GM19438 (cell line): ENCODE measurements around the gene TMEM233.
"Not testable (repeated sequence)": the region's sequence is repeated elsewhere in the genome, so short reads cannot be mapped to it uniquely, and the experiment has no call there.

Experiments used
- ATAC-seq: cut with Tn5 transposase; IDR thresholded peaks from one replicate; pipeline ENCODE4 v1.9.1; 2021; ENCODE audit warnings: low read depth; ENCODE audit not compliant: unreplicated experiment

Gene TMEM233

DNA sequence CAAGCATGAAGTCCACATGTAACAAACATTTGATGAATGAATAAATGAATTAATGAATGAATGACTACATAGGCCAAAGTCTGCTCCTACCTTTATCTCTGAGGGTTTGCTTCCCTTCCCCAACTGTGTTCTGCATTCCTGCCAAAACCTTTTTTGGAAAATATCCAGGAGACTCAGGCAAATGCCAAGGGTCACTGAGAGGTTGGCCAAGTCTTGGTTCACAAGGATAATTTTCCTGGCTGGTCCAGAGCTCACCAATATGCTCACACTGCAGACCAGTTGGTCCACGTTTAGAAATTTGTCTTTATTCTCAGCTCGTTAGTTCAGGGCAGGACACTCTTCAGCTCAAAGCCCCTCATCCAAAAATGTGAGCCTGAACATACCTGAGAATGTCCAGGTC is 10.2 kb downstream of the TMEM233 start:
- ATAC-seq = no peak

DNA sequence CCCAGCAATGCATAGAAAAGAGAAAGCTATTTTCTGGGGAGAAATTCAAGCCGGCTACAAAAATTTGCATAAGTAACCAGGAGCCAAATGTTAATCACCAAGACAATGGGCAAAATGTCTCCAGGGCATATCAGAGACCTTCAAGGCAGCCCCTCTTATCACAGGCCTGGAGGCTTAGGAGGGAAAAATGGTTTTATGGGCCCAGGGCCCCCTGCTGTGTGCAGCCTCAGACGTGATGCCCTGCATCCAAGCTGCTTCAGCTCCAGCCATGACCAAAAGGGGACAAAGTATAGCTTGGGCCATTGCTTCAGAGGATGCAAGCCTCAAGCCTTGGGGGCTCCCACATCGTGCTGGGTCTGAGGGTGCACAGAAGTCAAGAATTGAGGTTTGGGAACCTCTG is 15.8 kb downstream of the TMEM233 start:
- ATAC-seq = no peak

DNA sequence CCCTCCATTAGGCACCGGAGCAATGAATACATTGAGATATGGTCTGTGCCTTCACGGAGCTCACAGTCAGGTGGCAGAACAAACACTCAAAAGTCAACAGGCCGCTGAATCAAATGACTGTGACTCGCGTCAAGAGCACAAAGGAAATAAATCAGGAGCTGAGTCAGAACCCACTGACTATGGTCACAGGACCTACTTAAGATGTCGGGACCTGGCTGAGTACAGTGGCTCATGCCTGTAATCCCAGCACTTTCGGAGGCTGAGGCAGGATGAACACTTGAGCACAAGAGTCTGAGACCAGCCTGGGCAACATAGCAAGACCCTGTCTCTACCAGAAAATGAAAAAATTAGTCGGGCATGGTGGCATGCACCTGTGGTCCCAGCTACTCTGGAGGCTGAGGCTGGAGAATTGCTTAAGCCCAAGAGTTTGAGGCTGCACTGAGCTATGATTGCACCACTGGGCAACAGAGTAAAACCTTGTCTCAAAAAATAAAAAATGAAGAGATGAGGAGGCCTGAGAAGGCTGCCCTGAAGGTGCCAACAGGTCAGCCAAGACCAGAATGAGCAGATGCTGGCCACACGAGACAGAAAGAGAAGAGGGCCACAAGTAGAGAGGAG is 19.9 kb downstream of the TMEM233 start:
- ATAC-seq = no peak

DNA sequence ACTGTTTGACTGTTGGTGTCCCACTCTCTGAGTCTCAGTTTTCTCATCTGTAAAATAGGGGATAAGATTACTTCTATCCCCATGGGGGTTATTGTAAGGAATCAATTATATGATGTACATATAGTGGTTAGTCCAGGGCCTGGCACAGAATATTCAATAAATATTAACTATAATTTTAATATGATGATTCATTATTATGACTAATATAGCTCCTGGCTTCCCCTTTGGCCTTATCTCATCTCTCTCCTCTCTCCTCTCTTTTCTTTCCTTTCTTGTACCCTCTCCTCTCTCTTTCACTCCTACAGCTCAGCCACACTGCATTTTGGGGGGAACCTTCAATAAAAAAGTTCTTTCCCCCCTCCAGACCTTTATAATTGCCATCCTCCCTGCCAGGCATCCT is 21.1 kb downstream of the TMEM233 start:
- ATAC-seq = no peak

DNA sequence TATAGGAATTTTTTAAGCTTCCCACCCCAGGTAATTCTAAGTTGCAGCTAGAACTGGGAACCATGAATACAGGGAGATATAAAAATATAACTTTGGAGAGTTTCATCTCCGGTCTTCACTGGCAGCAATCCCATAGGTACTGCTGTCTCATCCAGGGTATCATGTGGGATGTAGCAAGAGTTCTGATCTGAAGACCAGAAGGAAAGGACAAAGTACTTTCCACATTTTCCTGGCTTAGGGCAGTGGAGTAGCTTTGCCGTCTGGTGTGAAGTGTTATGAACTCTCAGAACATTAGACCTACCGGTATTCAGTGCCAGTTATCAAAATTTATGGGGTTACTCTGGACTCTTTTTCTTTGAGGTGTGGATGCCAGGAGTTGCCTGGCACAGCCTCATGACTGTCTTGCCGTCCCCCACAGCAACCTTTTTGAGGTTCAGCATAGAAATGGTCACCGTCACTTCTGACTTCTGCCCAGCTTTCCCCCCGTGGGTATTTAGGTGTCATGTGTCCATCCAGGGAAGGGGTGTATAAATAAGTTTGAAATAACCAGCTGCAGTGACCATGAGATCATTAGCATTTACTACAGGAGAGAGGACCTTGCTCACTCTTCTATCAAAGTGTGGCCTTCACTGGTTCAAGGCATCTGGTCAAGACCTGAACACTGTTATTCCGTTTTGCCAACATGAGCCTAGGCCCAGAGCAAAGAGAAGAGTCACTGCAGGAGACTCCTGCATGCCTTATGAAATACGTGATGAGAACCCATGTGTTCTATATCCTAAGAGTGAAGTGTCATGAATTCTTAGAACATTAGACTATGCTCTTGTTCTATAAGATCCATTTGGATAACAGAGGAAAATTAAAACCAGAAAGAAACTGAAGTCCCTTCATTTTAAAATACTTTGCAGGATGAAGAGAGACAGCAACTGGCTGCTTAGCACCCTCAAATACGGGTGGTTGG is 22.2 kb downstream of the TMEM233 start:
- no peak for ATAC-seq

DNA sequence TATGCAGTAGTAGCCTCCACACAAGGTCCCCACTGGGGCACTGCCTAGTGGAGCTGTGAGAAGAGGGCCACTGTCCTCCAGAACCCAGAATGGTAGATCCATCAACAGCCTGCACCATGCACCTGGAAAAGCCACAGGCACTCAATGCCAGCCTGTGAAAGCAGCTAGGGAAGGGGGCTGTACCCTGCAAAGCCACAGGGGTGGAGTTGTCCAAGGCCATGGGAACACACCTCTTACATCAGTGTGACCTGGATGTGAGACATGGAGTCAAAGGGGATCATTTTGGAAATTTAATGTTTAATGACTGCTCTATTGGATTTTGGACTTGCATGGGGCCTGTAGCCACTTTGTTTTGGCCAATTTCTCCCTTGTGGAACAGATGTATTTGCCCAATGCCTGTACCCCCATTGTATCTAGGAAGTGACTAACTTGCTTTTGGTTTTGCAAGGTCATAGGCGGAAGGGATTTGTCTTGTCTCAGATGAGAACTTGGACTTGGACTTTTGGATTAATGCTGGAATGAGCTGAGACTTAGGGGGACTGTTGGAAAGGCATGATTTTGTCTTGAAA is 24.8 kb downstream of the TMEM233 start:
- ATAC-seq = not testable (repeated sequence)

DNA sequence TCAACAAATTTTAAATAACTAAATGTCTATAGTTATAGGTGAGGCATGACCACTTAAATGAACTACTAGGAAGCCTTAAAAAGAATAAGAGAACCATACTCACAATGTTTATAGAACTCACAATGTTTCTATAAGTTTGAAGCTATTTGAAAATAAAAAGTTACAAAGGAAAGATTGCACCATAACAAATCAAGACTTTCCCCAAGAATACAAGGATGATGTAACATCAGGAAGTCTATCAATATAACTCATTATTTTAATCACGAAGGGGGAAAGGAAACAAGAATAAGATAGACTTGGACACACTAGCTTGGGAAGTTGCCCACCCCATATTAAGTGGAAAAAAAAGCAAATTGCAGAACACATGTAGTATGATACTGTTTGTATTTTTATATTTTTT is 26.9 kb downstream of the TMEM233 start:
- ATAC-seq = no peak

DNA sequence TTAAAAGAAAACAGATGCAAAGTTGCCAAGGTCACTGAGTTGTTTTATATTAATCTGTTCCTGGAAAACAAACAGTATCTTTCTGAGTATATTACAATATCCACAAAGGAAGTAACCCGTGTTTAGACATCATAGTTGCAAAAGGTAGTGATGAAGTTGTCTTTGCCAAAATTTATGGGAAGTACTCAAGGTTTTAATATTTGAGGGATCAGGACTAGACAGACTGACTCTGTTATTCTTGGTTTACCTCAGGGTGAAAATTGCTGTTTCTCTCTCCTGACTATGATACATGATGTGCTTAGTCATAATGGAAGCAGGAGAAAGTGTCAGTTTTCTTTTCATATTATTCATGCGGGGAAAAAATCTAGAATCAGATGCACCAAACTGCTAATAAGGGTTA is 28.3 kb downstream of the TMEM233 start:
- no peak for ATAC-seq

DNA sequence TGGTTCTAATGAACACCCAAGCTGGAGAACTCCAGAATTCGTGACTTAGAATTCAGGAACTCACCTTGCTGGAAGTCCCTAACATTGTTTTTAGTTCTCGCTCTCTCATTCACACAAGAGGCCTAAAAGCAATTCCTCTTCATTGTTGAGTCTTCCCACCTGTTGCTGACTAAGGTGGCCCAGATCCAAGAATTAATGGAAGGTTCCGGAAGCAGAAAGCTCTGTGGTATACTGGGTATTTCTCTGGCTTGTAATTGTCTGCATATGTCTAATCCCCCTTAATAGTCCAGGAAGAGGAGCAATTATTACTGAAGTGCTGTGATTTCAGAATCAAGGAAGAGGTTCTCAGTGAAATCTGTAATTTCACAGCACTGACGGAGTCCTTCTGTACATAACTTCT is 31.4 kb downstream of the TMEM233 start:
- ATAC-seq = no peak

DNA sequence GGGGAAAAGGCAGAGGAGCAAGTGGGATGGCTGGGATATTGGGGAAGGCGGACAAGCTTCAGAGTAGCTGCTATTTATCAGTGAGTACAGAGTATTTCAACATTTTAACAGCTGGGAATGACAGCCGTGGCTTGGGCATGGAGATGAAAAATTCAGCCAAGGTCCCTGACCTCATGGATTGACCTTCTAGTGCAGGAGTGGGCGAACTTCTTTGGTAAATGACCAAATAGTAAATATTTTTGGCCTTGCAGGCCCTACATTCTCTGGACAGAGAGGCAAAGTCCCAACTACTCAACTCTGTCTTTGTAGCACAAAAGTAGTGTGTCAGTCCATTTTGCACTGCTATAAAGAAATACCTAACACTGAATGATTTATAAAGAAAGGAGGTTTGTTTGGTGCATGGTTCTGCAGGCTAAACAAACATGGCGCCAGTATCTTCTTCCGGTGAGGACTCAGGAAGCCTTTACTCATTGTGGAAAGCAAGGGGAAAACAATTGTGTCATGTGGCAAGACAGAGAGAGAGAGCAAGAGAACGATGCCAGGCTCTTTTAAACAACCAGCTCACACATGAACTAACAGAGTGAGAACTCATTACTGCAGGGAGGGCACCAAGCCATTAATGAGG is 33.6 kb downstream of the TMEM233 start:
- ATAC-seq = no peak

DNA sequence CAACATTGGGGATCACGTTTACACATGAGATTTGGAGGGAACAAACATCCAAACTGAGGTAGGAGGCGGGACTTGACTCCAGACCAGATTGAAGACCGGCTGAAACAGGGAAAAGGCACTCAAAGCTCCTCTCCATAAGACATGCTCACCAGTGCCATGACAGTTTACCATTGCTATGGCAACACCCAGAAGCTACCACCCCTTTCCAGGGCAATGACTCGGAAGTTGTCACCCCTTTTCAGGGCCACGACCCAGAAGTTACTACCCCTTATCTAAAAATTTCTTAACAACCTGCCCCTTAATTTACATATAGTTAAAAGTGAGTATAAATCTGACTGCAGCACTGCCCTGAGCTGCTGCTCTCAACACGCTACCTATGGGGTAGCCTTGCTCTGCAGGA is 34.1 kb downstream of the TMEM233 start:
- no peak for ATAC-seq

DNA sequence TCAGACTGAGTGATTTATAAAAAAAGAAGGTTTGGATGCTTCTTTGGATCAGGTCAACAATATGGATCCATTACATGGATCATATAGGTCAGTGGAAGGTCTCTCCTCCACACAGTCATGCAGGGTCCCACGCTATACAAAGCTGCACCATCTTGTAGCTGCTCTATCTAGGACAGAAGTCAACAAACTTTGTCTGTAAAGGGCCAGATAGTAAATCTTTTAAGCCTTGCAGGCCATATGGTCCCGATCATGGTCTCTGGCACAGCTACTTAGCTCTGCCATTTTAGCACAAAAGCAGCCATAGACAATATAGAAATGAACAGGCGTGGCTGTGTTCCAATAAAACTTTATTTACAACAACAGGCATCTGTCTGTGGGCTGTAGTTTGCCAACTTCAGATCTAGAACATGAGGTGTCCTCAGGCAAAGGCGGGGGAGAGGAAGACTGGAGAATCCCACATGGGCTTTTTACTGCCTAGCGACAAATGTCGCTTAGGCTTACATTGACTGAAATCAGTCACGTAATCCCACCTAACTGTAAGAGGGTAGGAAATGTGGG is 36.7 kb downstream of the TMEM233 start:
- ATAC-seq = no peak

DNA sequence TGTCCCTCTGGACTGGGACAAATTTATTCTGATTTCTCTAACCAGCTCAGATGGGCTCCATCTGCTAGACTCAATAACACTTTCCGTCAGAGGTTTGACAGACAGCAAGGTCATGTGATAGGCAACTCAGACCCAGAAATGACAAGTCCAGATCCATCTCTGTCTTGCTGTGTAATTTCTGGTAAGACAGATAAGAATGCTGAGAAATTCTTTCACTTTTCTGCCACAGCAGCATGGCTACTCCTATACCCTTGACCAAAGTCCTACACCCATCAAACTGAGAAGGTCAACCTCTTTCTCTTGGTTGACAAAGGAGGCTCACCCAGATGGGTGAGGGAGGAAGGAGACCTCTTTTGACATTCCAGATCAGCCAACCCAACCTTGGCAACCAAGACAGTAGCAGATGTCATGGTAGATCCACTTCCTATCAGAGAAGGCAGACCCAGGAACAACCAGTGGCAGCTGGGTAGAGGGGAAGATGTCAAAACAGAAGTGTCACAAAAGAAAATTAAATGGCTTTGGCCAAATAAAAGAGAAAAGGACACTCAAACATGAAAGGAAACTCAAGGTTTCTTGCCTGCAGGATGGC is 37.5 kb downstream of the TMEM233 start:
- no peak for ATAC-seq

DNA sequence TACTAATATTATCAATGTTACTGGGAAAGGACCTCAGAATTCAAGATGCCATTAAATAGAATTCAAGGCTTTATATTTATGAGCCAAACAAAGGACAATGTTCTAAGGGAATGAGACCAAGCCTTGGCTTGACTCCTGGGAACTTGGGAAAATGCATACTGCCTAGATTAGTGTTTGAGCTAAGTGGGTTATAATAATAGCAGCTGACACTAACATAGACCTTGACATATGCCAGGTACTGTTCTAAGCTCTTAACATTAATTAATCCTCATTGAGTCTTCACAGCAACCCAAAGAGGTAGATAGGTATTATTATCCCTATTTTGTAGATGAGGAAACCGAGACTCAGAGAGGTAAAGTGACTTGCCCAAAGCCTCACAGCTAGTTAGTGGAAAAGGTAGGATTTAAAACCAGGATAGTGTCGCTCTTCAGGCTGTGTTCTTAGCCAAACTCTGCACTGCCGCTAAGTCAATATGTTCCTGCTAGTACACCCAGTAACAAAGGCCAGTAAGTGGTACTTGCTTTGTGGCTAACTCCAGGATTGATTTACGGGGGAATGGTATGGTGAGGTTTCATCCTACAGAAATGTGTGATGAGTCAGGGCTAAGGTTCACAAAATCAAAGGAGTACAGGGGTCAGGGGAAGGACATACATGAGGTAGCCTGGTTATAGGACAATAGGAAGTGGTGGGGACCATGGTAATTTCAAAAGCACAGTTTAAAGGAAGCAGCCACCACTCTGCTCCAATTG is 38.5 kb downstream of the TMEM233 start:
- ATAC-seq = no peak

DNA sequence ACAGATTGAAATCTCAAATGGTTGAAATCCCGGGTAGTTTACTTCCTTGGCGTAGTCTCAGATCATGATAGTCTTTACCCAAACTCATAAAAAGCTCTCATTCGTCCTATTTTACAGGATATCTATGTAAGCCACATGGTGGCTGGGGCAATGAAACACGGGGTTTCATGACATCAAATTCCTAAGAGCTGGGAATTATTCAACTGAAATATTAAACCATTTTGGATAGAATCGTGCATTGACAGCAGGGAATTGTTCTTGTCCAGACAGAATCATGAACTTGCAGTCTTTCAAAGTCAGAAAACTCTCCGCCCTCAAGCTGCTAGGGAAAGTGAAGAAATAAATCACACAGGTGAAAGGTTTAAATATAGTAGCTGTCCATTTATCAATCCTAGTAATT is 41.2 kb downstream of the TMEM233 start:
- ATAC-seq = no peak

DNA sequence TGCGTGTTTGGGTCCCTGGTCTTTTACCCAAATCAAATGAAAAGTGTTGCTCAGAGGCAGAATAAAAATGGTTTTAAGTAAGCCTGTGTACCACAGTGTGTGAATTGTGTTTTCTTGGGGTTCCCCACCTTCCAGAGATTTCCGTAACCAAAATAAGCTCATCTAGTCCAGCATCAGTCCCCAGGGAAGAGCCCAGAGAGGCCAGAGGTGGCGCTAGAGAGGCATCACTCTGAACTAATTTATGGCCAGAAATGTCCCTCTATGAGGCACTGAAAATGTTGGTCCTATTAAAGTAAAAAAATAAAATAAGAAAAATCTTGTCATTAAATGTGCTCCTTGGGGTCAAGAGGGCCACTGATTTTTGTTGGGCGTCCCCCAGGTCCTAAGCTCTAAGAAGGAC is 49.4 kb downstream of the TMEM233 start:
- no peak for ATAC-seq

DNA sequence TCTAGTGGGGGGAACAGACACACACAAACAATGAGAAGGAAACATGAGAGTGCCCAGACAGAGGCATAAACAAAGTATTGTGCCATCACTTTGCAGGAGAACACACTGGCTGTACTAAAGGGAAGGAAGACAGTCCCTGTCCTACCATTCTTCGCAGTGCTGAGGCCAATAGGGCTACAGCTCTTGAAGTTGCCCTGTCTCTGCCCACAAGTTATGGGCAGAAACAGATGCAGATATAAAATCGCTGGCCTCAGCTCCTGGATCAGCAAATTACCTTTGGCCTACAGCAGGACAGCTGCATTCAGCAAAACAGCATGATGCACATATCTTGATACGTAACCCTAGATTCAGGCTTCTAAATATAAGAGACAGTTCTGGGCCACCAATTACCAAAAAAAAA is 51.4 kb downstream of the TMEM233 start:
- no peak for ATAC-seq

DNA sequence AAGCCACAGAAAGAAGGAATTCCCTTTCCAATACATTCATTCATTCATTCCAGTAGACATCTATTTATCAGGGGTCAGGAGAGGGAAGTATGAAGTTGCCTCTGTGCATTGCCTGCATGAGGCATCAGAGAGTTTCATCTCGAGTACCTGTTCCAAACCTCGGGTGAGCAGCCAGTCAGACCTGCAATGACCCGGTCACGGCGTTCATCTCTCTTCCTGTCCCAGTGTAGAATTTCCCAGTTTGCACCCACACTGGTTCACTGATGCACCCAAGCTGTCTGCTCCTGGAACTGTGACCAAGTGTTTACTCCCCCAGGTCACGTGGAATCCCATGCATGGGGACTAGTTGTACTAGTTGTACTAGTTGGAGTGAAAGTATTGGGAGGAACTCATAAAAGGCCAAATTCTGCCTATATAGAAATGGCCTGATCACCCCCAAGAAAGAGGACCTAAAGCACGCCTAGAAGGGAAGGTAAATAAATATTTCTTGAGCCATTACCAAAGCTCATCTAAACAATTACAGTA is 52.0 kb downstream of the TMEM233 start:
- ATAC-seq = no peak

DNA sequence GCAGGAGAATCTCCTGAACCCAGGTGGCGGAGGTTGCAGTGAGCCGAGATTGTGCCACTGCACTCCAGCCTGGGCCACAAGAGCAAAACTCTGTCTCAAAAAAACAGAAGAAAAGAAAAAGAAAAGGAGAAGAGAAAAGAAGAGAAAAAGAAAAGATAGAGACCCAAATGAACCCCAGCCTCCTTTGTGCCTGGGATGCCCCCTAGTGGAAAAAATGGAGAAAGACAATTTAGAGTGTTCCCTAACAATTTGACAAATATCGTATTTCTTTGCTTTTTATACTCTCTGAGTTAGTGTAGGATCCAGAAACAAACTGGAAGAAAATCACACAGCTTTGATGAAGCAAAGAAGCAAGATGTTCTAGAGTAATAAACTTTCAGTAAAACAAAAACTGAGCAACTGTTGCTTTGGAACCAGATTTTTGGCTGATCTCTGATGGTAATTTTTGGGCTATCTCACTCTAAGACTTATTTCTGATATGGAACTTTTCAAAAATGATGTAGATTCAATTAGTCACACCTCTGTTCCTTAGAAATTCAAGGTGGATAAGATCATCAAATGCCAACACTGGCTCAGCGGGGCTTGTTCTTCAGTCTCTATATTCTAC is 55.7 kb downstream of the TMEM233 start:
- no peak for ATAC-seq
